ENCODE measurements around the gene NRARP. TPM values are rescaled to one million over a fixed set of nuclear protein-coding genes. Genes with fewer than 3 reads are reported as not detected.
"Not testable (repeated sequence)": the region's sequence is repeated elsewhere in the genome, so short reads cannot be mapped to it uniquely, and the experiment has no call there.

The NRARP gene
- total RNA-seq, 1 donor from 2014 or later: 51.7 TPM

DNA sequence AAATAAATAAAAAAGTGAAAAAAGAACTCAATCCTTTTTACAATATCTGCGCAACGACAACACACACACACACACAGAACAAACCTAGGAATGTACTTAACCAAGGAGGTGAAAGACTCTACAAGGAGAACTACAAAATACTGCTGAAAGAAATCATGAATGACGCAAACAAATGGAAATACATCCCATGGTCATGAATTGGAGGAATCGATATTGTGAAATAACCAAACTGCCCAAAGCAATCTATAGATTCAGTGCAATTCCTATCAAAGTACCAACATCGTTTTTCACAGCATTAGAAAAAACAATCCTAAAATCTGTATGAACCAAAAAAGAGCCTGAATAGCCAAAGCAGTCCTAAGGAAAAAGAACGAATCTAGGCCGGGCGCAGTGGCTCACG, 29.9 kb upstream of the NRARP start:
- no peaks in the 10 kb centered on the region for H3K36me3 ChIP-seq
- no peak overlapping the region for H3K4me3 ChIP-seq
- TF ChIP-seq, protein P1, sequence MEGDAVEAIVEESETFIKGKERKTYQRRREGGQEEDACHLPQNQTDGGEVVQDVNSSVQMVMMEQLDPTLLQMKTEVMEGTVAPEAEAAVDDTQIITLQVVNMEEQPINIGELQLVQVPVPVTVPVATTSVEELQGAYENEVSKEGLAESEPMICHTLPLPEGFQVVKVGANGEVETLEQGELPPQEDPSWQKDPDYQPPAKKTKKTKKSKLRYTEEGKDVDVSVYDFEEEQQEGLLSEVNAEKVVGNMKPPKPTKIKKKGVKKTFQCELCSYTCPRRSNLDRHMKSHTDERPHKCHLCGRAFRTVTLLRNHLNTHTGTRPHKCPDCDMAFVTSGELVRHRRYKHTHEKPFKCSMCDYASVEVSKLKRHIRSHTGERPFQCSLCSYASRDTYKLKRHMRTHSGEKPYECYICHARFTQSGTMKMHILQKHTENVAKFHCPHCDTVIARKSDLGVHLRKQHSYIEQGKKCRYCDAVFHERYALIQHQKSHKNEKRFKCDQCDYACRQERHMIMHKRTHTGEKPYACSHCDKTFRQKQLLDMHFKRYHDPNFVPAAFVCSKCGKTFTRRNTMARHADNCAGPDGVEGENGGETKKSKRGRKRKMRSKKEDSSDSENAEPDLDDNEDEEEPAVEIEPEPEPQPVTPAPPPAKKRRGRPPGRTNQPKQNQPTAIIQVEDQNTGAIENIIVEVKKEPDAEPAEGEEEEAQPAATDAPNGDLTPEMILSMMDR (IDR thresholded peaks at IDR 0.05): no peak
- no peaks in the 10 kb centered on the region for H3K27me3 ChIP-seq
- intact Hi-C loops (cut with DNase I): no loop called here
- H3K4me1 ChIP-seq: no peaks in the 10 kb centered on the region
- H3K9me3 ChIP-seq: peaks cover 0 to 9% of the 10 kb centered on the region in 2 donors
- no peak for DNase-seq (ENCODE audit: low spot score in 2 of 2)
- H3K27ac ChIP-seq: no peak overlapping the region

DNA sequence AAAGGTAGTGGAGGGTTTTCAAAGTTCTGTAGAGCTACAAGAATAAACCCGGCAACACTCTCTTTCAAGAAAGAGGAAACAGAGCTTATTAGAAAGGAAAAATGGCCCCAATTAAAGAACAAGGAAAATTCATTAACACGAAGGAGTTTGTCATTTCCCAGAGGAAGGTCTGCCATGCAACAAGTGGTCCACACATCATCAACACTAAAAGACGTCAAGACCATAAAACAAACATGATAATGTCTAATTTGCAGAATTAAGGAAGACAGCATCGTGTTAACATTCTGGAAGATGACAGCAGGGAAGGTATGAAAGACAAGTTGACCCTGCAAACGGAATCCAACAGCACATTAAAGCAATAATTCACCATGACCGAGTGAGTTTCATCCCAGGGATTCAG, 28.6 kb upstream of the NRARP start:
- Histone ChIP-seq H3K36me3 (no peaks in the 10 kb centered on the region), H3K9me3 (no peaks in the 10 kb centered on the region), H3K4me1 (no peaks in the 10 kb centered on the region), H3K27me3 (no peaks in the 10 kb centered on the region), H3K4me3 (no peak overlapping the region), H3K27ac (no peak overlapping the region)
- TF ChIP-seq, protein P1 (IDR thresholded peaks at IDR 0.05): no peak
- DNase-seq (ENCODE audit: low spot score in 2 of 2): no peak
- intact Hi-C loops (cut with DNase I): no loop called here

DNA sequence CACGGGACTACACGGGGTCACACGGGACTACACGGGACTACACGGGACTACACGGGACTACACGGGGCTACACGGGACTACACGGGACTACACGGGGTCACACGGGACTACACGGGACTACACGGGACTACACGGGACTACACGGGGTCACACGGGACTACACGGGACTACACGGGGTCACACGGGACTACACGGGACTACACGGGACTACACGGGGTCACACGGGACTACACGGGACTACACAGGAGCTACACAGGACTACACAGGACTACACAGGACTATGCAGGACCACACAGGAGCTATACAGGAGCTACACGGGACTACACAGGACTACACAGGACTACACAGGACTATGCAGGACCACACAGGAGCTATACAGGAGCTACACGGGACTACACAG, 27.5 kb upstream of the NRARP start:
- H3K36me3 ChIP-seq; H3K27ac ChIP-seq; H3K27me3 ChIP-seq; H3K4me3 ChIP-seq; H3K4me1 ChIP-seq; DNase-seq (ENCODE audit: low spot score in 2 of 2); H3K9me3 ChIP-seq; intact Hi-C loops (cut with DNase I): not testable (repeated sequence)

DNA sequence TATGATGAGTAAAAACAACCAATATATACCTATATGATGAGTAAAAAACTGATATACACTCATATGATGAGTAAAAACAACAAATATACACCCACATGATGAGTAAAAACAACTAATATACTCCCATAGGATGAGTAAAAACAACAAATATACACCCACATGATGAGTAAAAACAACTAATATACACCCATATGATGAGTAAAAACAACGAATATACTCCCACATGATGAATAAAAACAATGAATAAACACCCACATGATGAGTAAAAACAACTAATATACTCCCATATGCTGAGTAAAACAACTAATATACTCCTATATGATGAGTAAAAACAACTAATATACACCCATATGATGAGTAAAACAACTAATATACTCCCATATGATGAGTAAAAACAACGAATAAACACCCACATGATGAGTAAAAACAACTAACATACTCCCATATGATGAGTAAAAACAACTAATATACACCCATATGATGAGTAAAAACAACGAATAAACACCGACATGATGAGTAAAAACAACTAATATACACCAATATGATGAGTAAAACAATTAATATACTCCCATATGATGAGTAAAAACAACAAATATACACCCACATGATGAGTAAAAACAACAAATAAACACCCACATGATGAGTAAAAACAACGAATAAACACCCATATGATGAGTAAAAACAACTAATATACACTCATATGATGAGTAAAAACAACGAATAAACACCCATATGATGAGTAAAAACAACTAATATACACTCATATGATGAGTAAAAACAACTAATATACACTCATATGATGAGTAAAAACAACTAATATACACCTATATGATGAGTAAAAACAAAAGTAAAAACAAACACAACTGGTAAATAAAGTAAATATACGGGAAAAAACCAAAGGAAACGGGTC, 25.8 kb upstream of the NRARP start:
- H3K4me3 ChIP-seq; H3K4me1 ChIP-seq; H3K27ac ChIP-seq; DNase-seq (ENCODE audit: low spot score in 2 of 2); intact Hi-C loops (cut with DNase I); H3K27me3 ChIP-seq; H3K9me3 ChIP-seq; H3K36me3 ChIP-seq: not testable (repeated sequence)

DNA sequence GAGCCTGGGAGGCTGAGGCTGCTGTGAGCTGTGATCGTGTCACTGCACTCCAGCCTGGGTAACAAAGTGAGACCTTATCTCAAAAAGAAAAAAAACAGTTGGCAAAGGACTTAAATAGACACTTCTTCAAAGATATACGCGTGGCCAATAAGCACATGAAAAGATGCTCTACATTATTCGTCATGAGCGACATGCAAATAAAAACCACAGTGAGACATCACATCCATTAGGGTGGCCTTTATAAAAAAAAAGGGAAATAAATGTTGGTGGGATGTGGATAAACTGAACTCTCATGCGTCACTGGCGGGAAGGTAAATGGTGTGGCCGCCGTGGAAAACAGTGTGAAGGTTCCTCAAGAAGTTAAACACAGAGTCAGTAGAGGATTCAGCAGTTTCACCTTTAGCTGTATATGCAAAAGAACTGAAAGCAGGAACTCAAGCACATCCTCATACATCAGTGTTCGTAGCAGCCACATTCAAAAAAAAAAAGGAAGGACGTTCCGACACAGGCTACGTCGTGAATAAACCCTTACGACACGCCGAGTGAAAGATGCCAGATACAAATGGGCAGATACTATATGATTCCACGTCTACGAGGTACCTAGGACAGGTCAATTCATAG, 24.5 kb upstream of the NRARP start:
- intact Hi-C loops (cut with DNase I): no loop called here
- Histone ChIP-seq H3K27ac (no peak overlapping the region), H3K36me3 (no peaks in the 10 kb centered on the region), H3K9me3 (no peaks in the 10 kb centered on the region), H3K4me3 (no peak overlapping the region), H3K27me3 (no peaks in the 10 kb centered on the region), H3K4me1 (no peaks in the 10 kb centered on the region)
- TF ChIP-seq, protein P1 (IDR thresholded peaks at IDR 0.05): no peak
- no peak for DNase-seq (ENCODE audit: low spot score in 2 of 2)

DNA sequence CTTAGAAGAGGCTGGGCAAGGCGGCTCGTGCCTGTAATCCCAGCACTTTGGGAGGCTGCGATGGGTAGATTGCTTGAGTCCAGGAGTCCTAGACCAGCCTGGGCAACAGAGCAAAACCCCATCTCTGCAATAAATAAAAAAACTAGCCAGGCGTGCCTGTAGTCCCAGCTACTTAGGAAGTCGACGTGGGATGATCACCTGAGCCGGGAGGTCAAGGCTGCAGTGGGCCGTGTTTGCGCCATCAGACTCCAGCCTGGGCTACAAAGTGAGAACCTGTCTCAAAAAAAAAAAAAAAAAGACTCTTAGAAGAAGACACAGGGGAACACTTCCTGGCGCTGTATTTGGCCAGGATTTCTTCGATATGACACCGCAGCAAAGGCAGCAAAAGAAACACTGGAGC, 23.7 kb upstream of the NRARP start:
- Histone ChIP-seq H3K36me3 (no peaks in the 10 kb centered on the region), H3K4me1 (no peaks in the 10 kb centered on the region), H3K27ac (no peak overlapping the region), H3K27me3 (no peaks in the 10 kb centered on the region), H3K4me3 (no peak overlapping the region), H3K9me3 (no peaks in the 10 kb centered on the region)
- intact Hi-C loops (cut with DNase I): no loop called here
- no peak for DNase-seq (ENCODE audit: low spot score in 2 of 2)
- TF ChIP-seq, protein P1 (IDR thresholded peaks at IDR 0.05): no peak

Data from ascending aorta (tissue), 2 donors.